ENCODE results near the gene DENND5A.
"Not testable (repeated sequence)": the region's sequence is repeated elsewhere in the genome, so short reads cannot be mapped to it uniquely, and the experiment has no call there.

Gene DENND5A

DNA sequence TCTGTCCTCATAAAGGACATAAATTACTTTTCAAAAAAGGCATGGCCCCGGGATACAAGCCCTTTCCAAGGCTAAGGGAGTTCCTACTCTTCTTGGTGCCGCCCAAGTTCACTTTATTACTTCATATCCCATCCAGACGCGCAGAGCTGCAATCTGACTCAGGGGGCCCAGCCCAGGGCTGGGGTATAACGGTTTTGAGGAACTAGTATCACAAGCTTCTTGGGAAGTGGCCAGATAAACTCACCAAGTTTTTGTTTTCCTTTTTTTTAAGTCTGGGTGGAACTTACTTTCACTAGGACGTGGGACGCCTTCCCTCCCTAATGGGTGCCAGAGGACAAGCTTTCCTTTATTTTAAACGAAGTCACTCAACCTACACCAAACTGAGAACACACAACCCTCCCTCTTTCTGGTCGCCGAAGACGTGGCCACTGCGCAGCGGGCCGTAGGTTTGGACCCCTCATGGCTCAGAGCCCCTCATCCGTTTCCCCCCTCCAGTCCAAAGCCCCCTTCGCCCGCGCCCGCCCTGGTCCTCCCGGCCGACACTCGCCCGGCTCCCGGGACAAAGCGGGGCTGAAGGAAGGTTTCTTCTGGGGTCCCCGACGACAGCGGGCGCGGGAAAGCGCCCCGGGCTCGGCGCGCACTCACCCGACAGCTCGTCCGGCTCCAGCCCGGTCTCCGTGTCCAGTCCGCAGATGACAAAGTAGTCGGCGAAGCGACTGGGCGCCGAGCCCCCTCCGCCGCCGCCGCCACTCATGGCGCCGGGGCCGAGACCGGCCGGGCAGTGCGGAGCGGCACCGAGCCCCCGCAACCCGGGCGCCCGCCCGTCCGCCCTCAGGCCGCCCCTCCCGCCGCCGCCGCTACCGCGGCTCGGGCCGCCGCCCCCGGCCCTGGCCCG is 587 bp downstream of the DENND5A start:
- DNase-seq = peak; percentile 68

DNA sequence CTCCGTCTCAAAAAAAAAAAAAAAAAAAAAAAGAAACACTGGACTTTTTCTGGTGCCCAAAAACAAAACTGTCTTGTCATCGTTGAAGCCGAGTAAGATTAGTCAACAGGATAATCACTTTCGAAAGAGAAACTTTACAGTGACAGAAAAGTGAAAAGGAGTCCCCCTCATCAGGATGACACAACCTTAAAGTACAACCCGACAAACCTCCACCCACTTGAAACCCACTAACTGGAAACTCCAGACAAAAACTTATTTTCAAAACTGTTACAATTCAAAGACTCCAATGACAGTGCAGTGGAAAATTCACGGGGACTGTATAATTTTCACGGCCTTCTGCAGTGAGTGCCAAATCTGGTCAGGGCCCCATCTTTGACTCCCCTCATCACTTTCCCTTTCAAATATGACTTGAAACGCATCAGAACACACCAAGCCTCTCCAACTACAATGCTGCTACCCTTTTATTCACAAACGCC is 1.3 kb downstream of the DENND5A start:
- DNase-seq = peak; percentile 63

DNA sequence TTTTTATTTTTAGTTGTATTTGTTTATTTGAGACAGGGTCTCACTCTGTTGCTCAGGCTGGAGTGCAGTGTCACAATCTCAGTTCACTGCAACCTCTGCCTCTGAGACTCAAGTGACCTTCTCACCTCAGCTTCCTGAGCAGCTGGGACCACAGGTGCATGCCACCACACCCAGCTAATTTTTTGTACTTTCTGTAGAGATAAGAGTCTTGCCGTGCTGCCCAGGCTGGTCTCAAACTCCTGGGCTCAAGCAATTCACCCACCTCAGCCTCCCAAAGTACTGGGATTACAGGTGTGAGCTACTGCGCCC is 4.4 kb downstream of the DENND5A start:
- DNase-seq = not testable (repeated sequence)

DNA sequence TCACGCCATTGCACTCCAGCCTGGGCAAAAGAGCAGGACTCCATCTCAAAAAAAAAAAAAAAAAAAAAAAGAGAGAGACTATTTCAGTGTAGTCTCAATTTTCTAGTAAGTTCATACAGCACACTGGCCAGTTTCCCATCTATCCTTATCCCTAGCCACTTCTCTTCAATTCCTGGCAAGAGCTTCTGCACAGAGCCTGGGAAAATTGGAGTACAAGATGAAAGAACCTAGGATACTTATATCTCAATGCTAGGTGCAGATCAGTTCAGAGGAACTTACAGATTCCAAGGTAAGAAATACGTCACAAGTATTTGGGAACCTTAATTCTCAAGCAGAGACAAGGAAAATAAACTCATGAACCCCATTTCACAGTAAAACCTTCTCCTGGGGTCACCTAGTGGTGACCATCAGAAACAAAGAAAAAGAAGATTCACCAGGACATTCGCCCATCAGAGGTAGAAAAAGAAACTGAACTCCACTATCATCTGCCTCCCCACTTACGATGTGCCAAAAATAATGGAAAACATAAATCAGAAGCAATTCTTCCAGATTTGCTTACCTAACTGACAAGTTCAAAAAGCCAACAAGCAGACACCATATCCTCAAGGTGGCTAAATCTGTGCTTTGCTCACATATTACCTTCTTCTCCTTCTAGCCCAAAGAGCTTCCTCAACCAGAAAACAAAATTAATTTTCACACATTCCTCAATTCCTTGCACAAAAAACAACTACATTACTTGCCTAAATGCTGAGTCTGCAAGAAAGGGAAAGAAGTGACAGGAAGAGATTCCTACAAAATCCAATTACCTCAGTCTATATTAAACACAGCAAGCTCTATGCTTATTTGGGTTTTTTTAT is 4.9 kb downstream of the DENND5A start:
- no peak for DNase-seq

DNA sequence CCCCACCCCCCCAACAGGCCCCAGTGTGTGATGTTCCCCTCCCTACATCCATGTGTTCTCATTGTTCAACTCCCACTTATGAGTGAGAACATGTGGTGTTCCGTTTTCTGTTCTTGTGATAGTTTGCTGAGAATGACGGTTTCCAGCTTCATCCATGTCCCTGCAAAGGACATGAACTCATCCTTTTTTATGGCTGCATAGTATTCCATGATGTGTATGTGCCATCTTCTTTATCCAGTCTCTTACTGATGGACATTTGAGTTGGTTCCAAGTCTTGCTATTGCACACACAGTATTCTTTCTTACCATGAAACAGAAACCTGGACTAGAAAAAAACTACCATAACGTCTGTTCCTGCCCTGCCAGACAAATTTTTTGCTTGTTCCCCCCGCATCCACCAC is 6.9 kb downstream of the DENND5A start:
- DNase-seq = not testable (repeated sequence)

DNA sequence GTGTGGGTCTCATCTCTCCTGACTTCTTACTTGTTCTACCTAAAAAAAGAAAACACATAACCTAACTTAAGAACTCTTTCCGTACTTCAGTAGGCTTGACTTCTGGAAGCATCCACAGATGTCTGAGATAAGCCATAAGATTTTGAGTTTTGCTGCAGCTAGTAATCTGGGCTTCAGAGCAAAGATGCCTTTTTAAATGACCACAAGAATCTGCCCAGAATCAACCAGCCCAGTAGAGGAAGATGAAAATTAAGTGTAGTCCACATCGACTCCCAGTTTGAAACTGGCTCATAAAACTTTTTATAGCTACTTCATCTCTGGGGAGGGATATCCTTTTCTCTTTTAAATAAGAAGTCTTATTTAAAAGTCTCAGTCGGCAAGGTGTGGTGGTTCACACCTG is 10.7 kb downstream of the DENND5A start:
- no peak for DNase-seq

DNA sequence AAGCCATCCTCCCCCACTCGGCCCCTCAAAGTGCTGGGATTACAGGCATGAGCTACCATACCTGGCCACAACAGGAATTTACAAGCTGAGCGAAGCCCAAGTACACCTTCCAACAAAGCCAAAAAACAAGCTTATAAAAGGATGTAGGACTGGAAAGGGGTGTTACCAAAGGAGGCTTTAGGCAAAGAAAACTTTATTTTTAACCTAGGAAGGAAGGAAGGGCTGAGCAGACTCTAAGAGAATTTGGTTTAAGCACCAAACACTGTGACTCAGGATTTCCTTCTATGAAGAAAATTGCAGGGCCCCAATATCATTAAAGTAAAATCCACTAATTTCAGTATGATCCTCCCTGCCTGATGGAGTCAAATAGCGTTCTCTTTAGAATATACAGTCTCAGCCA is 12.1 kb downstream of the DENND5A start:
- DNase-seq = no peak

DNA sequence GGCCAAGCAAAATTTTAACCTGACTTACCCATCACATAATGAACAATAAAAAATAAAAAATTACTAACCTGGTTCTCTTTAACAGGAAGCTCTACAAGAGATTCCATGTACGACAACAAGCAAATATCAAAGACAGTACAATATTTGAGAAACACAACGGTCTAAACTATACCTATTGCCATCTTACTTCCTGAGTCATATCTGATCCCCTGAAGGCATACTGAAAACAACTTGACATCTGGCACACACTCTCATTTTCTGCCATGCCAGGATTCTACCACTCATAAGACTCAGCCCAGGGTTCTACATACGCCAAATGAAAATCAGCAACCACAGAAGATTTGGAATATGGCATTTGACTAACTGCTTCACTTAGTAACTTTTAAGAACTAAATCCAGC is 13.8 kb downstream of the DENND5A start:
- DNase-seq = no peak

DNA sequence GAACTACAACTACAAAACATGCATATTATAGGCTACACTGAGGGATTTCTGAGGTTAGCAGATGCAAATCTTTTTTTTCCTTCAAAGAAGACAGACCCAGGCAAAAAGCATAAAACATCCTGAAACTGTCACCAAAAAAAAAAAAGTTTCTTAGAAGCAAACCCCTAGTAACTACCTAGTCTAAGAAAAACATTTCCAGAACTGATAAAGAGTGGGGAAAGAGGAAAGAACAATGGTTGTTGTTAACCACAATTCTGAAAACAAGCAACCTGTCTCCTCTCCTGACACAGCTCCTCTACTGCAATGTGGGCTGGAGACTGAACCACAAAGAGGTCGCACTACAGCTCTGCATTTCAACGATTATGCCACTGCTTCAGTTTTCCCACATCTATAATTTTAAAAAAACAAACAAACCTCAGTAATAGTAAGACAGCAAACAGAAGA is 15.0 kb downstream of the DENND5A start:
- no peak for DNase-seq

DNA sequence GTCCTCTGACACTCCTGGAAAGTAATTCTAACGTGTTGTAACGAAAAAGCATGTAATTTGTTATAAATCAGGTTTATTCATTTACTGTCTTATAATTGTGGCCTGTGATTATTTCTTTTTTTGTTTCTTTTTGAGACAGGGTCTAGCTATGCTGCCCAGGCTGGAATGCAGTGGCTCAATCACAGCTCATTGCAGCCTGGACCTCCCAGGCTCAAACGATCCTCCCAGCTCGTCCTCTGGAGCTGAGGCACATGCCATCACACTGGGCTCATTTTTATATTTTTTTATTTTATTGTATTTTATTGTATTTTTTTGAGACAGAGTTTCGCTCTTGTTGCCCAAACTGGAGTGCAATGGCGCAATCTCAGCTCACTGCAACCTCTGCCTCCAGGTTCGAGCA is 15.9 kb downstream of the DENND5A start:
- DNase-seq = no peak

DNA sequence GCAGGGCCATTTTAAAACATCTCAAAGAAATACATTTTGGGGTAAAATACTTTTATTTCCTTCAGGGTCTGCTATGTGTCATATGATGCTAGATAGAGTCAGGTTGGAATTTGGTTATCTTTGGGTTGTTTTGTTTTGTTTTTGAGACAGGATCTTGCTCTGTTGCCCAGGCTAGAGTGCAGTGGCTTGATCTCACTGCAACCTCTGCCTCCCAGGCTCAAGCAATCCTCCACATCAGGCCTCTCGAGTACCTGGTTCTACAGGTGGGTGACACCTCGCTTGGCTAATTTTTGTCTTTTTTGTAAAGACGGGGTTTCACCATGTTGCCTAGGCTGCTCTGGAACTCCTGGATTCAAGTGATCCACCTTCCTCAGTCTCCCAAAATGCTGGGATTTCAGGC is 17.3 kb downstream of the DENND5A start:
- no peak for DNase-seq

DNA sequence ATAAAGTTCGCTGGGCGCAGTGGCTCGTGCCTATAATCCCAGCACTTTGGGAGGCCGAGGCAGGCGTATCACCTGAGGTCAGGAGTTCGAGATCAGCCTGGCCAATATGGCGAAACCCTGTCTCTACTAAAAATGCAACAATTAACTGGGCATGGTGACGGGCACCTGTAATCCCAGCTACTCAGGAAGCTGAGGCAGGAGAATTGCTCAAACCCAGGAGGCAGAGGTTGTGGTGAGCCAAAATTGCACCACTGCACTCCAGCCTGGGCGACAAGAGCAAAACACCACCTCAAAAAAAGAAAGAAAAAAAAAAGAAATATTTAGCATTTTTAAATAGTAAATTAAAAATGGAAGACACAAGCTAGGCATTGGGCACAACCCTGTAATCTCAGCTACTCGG is 28.9 kb downstream of the DENND5A start:
- not testable (repeated sequence) for DNase-seq

DNA sequence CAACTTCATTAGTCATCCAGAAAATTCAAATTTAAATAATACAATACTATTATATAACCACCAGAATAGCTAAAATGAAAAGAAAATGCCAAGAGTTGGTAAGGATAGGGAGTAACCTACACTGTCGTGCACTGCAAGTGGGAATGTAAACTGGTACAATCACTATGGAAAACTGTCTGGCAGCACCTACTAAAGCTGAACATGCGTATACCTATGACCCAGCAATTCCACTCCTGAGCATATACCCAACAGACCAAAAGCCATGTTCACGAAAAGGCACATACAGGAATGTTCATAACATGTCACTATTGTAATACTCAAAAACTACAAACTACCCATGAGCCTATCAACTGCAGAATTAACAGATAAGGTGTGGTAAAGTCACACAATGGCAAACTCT is 32.7 kb downstream of the DENND5A start:
- no peak for DNase-seq

DNA sequence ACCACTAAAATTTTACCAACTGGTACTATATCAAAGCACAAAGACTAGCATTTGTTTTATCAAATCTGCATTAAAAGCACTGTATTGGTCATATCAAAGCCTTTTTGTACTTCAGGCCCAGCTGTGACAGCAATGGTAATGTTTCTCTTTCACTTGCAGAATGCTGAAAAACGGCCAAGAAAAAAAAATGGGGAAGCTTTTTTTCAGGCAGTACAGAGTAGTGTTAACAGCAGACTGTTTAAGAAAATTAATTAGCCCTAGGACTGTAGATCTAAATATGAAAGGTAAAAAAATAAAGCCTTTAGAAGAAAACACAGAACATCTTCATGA is 33.3 kb downstream of the DENND5A start:
- no peak for DNase-seq

DNA sequence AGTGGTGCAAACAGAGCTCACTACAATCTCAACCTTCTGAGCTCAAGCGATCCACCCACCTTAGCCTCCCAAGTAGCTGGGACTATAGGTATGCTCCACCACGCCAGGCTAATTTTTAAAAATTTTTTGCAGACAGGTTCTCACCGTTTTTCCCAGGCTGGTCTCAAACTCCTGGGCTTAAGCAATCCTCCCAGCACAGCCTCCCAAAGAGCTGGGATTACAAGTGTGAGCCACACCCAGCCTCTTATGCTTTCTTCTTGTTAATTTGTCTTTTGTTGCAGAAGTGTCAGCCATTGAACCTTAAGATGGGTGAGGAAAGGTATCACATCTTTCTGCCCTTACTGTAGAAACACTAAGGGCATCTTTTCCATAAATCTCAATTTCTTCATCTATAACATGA is 34.9 kb downstream of the DENND5A start:
- no peak for DNase-seq

DNA sequence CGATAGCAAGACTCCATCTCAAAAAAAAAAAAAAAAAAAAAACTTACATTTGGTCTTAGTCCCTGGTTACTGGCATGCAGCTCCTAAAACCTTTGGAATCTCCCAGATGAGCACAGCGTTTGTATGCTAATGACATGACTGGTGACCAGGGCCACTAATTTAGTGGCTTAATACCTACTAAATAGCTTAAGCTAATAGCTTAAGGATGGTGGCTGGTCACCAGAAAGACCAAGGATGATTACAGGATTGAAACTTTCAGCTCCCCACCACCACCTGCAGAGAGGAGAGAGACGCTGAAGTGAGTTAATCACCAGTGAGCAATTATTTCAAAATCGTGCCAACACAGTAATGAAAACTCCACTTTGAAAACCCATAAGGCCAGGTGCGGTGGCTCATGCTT is 37.1 kb downstream of the DENND5A start:
- DNase-seq = no peak

DNA sequence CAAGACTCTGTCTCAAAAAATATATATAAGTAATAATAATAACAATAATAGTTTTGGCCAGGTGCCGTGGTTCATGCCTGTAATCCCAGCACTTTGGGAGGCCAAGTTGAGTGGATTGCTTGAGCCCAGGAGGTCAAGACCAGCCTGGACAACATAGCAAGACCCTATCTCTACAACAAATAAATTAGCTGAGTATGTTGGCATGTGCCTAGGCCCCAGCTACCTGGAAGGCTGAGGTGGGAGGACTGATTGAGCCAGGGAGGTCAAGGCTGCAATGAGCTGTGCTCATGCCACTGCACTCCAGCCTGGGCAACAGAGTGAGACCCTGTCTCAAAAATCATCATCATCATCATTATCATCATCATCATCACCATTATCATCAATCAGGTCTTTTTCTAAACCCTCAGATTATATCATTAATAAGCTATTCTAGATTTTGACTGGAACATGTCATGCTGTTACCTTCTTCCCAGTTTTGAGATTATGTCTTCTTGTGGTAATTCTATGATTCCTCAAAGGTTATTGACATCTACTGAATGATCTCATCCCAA is 39.3 kb downstream of the DENND5A start:
- DNase-seq = no peak

DNA sequence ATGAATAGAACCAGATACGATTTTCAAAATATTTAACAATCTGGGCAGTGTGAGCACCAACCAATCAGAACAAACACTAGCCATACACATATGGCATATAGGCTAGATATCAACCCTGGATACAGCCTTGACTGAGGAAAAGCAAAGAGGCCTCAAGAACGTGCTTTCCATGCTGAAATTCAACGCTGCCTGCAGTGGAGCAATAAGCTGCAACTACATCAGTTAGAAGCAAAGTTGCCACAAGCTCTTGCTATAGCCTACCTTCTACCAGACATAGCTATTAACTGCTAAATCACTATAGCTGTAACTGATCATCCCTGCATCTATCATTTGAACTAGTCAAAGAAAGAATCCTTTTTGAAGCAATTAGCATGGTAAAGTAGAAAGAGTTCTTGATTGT is 42.5 kb downstream of the DENND5A start:
- no peak for DNase-seq

DNA sequence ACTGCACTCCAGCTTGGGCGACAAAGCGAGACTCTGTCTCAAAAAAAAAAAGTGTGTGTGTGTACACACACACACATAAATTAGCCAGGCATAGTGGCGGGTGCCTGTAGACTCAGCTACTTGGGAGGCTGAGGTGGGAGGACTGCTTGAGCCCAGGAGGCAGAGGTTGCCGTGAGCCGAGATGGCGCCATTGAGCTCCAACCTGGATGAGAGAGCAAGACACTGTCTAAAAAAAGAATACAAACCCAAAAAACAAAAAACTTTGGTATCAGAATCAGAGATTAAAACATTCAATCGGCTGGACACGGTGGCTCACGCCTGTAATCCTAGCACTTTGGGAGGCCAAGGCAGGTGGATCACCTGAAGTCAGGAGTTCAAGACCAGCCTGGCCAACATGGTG is 44.3 kb downstream of the DENND5A start:
- DNase-seq = not testable (repeated sequence)

DNA sequence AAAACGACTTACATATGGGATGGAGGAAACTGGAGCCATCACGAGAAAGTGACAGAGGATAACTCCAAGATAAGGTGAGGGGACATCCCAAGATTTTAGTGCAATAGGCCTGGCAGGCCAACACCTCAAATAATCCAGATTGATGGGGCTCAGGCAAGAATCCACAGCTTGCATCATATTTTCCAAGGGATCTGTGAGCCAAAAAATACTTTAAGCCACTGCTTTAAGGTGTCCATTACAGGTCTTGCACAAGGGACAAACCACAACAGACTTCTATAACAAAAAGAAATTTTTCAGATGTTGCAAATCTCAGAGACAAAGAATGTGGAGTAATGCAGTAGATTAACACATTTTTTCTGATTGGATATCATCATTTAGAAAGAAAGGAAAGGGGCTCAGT is 45.6 kb downstream of the DENND5A start:
- DNase-seq = no peak

DNA sequence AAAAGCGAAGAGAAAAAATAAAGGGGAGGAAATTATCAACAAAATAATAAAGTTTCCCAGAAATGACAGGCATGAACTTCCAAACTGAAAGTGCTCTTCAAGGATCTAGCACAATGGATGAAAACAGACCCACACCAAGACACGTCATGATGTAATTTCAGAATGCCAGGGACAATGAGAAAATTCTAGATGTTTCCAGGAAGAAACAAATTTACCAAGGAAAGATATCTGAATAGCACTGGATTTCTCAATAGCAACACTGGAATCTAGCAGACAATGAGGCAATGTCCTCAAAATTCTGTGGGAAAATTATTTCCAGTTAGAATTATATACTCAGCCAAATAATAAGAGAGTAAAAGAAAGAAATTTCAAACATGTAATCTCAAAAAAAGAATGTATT is 46.0 kb downstream of the DENND5A start:
- no peak for DNase-seq

DNA sequence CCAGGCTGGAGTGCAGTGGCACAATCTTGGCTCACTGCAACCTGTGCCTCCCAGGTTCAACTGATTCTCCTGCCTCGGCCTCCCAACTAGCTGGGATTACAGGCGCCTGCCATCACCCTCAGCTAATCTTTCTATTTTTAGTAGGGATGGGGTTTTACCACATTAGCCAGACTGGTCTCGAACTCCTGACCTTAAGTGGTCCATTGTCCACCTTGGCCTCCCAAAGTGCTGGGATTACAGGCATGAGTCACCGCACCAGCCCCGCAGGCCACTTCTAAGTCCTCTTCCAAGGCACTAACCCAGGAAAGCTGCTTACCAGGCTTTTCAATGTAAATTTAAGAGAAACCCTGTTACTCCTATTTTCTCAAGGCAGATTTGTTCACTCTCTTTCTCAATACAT is 50.4 kb downstream of the DENND5A start:
- no peak for DNase-seq

DNA sequence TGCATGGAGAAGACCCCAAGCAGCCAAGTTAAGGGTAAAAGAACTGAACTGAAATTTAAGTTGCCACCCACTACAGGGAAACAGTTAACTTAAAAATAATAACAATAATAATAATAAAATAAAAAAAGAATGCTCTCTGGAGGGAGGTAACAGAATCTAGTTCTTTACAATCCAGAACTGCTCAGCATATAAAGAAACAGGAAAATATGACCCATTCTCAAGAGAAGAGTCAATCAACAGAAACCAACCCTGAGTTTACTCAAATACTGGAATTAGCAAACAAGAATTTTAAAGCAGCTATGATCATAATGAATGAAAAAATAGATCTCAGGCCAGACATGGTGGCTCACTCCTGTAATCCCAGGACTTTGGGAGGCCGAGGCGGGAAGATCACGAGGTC is 53.8 kb downstream of the DENND5A start:
- no peak for DNase-seq

DNA sequence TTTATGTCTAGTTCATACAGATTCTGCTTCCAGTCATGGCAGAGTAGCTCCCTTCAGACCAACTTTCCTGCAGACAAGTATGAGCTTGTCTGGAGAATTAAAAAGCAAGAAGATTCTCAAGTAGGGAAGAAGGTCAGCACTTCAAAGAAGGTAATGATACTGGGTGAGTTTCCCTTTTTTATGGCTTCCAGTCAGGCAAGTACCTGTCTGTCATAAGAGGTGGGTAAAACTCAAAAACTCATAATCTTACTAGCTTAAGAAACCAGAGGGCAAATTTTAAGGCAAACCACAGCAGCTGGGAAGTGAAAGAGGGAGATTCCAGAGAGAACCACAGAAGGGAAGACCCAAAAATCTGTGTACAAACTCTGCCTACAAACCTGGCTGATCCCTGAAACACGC is 54.2 kb downstream of the DENND5A start:
- no peak for DNase-seq
